HG02884 (cell line): ENCODE data around the gene ATP6V0C.
"Not testable (repeated sequence)": the region's sequence is repeated elsewhere in the genome, so short reads cannot be mapped to it uniquely, and the experiment has no call there.

ENCODE experiments used
- ATAC-seq: cut with Tn5 transposase; IDR thresholded peaks from one replicate; pipeline ENCODE4 v1.9.1; 2021; ENCODE audit warnings: mild to moderate bottlenecking, moderate library complexity; ENCODE audit not compliant: unreplicated experiment

Gene ATP6V0C

DNA sequence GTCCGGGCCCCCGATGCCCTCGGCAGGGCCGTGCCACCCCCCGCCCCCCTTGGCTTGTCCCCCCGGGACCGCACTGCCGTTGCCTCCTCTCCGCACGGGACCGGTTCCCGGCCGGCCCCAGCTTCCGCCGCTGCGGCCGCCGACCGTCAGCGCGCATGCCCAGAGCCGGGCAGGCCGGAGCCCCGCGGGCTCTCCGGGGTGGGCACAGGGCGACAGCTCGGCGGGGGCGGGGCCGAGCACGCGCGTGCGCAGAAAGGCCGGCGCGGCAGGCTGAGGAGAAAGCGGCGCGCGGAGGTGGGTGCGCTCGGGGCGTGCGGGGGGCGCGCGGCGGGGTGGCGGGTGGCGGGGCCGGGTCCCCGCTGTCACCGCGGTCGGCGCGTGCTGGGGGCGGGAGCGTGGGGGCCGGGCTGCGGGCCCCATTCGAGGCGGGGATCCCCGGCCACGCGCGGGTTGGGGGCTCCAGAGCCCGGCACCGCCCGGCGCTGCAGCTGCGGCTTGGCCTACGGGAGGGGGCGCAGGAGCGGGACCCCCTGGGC lies 38.8 kb upstream of the ATP6V0C start, which contains the start of gene TBC1D24:
Gene TBC1D24, plus strand, starts transcription at position 251 of the 536 bp plus-strand sequence. CDS start 21,022 bp downstream, outside the sequence.
- ATAC-seq = no peak

DNA sequence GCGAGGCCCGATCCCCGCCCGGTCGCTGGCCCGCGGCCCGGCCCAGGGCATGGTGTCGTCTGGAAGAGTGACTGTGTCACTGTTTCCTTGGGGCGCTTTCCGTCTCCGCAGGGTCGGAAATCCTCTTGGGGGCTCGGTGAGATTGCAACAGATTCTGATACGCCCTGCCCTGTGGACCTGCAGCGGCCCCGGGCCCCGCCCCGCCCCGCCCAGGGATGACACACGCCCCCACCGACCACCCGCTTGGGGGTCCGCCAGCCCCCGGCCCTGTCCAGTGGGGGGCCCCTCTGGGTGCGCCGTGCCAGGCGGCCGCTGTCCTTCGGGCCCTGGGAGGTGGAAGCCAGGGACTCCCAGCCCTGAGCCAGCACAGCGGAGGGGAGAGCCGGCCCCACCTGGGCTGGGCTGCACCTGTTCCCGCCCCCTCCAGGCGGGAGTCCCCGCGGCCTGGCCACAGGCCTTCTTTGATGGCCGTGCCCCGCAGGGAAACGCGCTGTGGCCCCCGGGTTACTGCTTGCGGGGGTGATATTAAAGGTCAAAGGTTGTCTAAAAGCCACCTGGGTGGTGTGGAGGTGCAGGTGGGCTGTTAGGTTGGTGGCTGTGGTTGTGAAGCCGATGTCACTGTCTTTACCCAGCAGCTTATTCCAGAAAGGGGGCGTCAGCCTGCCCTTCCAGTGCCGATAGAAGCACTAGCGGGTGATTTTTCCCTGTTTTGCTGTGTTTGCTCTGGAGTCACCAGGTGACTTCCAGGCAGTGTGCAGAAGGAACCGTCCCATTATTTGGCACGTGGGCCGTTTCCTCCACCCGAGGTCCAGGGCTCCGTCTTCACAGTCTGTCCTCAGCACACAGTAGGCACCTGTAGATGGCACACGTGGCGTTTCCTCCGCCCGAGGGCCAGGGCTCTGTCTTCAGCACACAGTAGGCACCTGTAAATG lies 38.1 kb upstream of the ATP6V0C start:
- ATAC-seq = no peak

DNA sequence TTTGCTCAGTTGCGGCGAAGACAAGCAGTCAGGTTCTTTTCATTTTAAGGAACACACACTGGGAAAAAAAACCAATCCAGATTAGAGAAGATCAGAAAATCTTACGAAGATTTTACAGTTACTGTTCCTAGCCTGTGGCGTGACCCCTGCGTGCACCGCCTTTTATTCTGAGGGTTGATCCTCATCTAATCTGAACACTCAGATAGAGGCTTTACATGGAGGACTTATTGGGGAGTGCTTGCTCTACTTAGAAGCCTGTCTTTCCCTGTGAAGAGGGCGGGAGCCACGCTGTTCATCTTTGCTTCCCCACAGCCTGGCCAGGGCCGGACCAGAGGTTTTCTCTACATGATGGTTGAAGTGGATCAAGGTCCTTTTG lies 37.4 kb upstream of the ATP6V0C start:
- no peak for ATAC-seq

DNA sequence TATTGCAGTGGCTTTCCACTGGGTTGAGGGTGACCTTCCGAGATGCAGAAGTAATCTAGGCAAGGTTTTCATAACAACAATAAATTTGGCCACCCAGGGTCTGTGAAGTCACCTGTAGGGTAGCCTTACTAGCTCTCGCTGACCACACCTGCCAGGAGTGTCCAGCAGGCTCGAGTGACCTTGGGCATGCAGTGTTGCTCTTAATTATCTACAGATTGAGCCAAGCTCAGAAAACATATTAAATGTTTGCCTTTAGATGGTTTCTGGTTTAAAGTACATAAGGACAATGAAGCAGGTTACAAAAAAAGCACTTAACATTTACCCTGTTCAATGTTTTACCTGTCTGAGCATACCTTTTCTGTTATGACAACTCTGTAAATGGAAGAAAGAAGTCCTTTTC lies 37.0 kb upstream of the ATP6V0C start:
- no peak for ATAC-seq

DNA sequence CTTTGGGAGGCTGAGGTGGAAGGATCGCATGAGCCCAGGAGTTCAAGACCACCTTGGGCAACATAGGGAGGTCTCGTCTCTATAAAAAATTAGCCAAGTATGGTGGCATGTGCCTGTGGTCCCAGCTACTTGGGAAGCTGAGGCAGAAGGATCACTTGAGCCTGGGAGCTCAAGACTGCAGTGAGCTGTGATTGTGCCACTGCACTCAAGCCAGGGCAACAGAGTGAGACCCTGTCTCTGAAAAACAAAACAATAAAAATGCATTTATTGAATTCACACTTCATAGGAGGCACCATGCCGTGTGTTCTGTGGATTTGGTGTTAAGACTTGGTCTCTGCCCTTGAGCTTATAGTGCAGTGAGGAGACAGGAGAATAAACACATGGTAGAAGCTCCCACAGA lies 36.4 kb upstream of the ATP6V0C start:
- ATAC-seq = no peak

DNA sequence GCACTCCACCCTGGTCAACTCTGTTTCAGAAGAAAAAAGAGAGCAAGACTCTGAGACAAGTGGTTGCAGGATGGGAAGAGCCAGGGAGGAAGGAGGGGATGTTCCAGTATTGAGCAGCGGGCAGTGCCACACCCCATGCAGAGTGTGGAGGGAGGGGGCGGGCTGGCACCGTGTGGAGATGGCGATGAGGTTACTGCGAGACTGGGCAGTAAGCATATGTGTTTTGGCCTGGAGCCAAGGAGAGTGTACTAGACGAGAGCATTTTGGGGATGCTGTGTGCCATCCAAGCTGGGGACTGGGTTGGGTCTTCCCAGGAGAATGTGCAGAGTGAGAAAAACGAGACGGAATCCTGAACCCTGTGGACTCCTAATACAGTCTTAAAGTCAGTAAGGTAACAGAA lies 35.5 kb upstream of the ATP6V0C start:
- ATAC-seq = no peak

DNA sequence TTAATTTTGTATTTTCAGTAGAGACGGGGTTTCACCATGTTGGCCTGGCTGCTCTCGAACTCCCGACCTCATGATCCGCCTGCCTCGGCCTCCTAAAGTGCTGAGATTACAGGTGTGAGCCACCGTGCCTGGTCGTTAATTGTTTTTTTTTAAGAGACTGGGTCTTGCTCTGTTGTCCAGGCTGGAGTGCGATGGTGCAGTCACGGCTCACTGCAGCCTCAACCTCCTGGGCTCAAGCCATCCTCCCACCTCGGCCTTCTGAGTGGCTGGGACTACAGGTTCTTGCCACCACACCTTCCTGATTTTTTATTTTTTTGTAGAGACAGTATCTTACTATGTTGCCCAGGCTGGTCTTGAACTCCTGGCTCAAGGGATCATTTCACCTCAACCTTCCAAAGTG lies 33.8 kb upstream of the ATP6V0C start:
- ATAC-seq = not testable (repeated sequence)

DNA sequence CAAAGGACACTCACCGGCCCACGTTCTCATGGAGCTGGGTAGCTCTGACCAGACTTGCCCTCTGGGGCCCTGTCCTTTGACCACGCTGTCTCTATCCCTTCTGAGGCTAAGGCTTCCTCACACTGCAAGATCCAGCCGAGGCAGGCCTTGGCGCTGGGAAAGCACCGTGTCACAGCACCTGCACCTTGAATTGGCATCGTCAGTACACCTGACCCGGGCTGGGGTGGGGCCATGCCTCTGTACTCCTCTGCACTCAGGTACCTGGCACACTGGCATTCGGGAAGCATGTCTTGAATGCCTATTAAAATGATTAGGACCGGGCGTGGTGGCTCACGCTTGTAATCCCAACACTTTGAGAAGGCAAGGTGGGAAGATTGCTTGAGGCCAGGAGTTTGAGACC lies 32.8 kb upstream of the ATP6V0C start:
- no peak for ATAC-seq

DNA sequence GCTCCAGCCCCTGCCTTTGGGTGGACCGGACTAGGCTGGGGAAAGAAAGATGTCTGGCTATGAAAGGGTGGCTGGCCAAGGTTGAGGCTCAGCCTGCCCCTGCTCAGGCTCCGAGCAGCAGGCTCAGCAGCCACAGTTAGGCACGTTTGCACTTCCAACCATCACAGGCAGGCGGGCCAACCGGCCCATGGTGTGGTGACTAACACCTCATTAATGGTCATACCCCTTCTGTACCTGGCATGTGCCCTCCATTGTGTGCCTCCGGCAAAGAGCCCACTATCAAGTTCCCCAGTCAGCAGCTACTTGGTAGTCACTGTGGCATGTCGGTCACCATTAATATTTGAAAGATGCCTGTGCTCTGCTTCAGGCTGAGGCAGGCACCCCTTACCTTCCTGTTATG lies 32.1 kb upstream of the ATP6V0C start:
- ATAC-seq = no peak

DNA sequence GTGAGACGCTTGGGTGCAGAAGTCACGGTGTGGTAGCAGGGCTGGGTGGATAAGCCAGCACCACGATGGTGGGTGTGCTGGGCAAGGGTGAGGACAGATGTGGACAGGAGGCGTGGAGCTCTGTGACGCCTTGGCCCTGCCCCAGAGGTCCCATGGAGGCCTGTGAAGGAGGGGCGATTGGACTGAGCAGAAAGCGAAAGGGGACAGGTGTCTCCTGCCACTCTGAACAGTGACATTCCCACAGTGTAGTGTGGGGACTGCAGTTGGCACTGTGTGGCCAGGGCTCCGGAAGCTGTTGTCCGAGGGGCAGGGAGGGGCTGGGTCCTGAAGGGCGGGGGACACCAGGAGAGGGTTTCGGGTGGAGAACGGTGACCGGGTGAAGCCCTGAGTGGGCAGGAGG lies 31.5 kb upstream of the ATP6V0C start:
- no peak for ATAC-seq

DNA sequence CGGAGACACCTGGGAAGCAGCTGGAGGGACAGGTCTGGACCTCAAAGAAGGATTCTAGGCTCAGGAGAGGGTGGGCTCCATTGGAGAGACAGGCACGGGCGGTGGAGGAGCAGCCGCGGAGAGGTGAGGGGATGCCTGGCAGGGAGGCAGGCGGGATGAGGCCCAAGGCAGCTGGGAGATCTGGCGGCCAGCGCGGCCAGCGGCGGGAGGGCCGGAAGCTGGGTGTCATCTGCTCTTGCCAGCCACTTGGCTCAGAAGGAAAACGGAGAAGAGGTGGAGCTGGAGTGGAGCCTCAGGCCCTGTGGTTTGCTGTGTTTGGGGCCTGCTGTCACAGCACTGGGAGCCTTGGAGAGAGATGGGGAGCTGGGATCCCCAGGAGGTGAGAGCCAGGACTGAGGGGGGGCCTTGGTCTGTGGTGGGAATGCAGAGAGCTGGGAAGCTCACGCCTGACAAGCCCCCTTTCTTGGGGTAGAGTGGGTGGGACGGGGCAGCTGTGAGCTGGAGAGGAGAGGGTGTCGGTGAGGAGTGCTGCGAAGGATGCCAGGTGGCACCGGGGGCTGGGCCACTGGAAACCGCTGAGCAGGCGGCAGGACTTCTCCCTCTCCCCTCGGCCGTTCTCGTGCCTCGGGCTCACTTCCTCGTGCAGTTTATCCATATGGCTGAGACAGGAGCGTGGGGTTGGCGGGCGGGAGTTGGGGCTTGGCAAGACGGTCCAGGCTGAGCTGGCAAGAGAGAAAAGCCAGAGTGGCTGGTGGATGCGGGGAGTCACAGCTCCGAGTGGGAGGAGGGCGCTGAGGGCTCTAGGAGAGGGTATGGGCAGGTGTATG lies 30.8 kb upstream of the ATP6V0C start:
- ATAC-seq = no peak

DNA sequence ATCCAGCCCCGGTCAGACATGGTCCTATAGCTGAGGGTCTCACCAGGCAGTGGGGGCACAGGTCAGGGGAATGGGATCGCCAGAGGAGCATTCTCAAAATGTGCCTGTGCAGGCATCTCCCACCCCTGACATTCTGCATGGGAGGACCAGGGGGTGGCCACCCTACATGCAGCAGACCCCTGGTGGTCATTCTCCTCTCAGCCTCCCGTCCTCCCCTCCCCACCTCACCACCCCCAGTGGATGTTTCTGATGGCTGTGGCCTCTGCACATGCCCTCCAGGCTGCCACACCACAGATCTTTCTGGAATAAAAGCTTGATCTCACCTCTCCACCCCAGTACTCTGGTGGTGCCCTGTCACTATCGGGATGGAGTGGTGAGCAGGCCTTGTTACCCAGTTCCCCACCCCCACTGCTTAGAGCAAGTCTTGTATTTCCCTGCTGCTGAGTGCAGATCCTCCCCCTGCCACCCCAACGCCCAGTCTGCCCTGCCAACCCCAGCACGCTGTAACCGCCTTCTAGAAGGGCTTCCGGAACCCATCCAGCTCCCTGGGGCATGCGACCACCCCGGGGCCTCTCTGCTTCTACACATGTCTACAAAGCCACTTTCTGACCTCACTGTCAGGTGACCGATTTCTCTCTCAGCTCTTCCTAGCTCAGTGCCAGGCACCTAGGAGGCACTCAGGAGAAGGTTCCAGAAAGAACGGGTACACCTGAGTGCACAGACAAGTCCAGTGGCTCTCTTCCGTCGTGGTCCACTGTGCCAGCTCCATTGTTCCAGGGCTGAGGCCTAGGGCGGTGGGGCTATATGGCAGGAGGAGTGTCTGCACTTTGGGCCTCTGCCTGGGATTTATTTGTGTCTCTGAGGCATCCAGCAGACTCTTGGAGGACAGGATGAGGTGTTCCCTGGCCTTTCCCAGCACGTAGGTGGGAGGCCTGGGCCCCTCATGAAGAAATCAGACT lies 29.5 kb upstream of the ATP6V0C start:
- ATAC-seq = no peak

DNA sequence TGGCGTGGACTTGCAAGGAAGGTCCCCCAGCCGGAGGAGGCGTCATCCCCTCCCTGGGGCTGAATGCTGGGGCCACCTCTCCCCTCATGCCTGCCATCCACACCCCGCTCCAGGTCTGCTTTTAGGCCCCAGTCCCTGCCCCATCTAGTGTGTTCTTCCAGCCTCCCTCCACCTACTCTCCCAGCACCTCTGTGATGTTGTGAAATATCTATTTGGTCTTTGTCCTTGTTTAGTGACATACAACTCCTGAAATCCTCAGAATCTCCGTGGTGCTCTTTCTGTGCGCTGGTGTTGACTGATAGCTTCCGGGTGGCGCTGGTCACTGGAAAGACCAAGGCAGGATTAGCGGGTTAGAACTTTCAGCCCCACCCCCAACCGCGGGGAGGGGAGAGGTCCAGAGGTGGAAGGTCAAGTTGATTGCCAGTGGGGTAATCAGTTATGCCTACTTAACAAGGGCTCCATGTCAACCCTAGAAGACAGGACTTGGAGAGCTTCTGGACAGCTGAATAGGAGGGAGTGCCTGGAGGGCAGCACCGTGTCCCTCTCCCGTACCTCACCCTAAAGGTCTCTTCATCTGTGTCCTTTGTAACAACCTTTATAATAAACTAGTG lies 28.7 kb upstream of the ATP6V0C start:
- ATAC-seq = no peak

DNA sequence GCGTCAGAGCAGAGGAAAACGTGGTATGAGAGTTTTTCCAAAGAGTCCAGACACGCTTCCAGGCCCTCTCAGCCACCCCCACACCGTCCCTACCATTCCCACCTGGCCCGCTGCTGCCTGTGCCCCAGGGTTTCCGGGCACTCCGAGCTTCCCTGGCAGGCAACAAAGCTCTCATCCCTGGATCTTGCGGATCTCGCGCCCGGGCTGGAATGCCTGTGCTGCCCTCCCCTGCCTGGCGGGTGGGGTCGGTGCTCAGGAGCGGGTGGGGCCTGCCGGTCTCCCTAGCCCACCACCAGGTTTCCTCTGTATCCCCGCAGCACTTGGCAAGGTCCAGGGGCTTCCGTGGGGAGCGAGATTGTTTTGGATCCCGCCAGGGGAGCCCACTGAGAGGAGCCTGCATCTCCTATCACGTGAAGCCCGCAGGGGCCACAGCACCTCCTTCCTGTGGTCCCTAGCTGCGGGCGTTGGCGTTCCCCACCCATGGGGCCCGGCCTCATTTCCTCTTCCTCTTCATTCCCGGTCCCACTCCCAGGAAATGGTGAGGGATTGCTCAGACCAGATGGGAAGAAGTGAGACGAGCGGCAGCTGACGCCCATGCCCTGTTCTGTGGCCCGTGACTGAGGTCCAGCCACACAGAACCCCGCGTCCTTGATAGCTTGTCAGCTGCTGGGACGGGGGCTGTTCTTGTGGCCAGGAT lies 27.8 kb upstream of the ATP6V0C start:
- ATAC-seq = no peak

DNA sequence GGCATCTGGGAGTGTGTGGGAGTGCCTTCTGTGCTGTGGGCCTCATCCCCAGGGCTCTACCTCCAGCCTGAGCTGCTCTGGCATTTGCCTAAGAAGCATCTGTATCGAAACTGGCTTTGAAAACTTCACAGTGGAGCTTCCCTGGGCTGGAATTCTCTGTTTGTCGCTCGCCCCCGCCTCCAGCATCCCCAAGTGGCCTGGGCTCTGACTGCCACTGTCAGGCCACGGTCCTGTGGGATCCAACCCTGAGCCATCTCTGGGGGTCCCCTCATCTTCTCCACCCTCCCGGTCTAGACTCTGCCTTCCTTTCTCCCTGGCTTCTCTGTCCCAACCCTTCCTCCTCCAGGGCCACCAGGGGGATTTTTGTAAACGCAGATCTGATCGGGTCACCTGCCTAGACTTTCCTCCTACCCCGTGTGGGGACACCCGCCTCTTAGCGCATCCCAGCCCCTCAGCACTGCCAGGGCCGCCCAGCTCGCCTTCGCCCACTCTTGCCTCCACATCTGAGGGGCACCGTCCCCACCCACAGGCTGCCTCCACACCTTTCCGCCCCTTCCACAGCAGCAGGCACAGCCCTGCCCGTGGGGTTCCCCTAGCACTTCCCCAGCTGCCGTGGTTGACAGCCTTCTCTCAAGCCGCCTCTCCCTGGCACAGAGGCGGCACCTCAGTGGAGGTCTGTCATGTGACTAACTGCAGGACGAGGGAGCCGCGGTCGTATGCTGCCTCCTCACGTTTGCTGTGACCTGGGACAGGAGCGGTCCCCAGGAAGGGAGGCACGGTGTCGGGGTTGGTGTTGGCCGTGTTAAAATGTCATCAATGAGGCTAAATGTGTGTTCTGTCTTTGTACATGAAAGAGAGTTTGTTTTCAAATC lies 26.9 kb upstream of the ATP6V0C start:
- no peak for ATAC-seq

DNA sequence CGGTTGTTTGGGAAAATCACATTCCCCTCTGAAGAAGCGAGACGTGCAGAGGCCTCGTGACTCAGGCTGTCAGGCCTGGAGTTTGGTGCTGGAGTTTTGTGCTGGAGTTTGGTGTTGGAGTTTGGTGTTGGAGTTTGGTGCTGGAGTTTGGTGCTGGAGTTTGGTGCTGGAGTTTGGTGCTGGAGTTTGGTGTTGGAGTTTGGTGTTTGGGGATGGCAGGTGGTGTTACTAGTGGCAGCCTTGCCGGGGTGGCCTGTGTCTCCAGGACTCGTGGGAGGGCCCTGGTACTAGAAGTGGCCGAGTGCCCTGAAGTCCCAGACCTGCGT lies 26.3 kb upstream of the ATP6V0C start:
- ATAC-seq = no peak

DNA sequence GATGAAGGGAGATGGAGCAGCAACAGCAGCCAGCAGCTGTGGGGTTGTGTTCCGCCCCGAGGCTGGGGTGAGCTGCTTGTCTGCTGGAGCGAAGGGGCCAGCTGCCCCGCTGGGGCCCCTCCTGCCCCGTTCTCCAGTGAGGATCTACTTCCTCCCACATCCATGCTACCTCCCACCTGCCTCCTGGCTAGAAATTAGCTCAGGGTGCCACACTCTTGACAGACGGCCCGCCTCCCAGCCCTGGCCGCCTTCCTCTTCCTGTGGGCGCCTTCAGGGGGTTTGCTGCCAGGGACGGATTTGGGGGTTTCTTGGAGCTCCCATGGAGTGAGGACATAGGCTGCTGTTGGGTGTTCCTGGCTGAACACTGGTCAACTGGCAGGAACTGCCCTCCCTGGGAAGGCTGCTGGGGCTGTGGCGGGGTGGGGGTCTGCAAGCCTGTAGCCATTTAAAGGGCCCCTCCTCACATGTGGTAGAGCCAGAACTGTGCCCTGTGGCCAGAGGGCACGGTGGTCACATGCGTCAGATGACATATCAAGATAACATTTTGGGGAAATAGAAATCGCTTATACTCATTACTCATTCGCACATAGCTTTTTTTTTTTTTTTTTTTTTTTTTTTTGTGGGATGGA lies 25.7 kb upstream of the ATP6V0C start:
- ATAC-seq = no peak

DNA sequence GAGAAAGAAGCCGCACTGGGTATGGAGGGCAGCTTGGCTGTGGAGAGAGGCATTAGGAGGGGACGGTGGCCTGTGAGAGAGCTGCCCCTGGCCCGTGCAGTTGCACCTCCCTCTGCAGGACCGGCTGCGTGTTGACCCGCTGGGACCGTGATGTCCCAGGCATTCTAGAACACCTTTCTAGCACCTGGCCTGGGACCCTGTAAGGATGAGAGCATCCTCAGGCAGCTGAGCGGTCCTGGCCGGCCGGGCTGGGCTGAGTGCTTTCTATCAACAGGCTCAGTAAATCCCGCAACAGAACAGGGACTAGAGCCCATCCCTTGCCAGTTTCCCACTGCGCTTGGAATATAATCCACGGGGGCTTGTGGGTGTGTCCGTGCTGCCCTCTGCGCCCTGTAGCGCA lies 24.2 kb upstream of the ATP6V0C start:
- no peak for ATAC-seq
